ENCODE results near the gene PPP1R37. TPM values are rescaled to one million over a fixed set of nuclear protein-coding genes. Genes with fewer than 3 reads are reported as not detected.

The PPP1R37 gene
- total RNA-seq, 1 experiment from 2014 or later, result 33.6 TPM

DNA sequence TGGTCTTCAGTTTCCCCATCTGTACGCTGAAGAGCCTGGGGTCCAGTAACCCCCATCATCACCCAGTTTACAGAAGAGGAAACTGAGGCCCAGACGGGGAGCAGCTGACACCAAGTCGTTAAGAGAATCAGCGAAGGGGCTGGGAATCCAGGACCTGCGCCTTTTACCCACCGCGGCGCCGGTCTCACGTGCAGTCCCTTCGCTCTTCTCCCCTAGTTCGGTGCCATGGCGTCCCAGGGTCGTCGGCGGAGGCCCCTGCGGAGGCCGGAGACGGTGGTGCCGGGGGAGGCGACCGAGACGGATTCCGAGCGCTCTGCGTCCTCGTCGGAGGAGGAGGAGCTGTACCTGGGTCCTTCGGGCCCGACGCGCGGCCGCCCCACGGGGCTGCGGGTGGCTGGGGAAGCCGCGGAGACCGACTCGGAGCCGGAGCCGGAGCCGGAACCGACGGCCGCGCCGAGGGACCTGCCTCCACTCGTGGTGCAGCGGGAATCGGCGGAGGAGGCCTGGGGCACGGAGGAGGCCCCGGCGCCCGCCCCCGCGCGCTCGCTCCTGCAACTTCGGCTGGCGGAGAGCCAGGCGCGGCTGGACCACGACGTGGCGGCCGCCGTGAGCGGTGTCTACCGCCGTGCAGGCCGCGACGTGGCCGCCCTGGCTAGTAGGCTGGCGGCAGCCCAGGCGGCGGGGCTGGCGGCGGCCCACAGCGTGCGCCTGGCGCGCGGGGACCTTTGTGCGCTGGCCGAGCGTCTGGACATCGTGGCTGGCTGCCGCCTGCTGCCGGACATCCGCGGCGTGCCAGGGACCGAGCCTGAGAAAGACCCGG, 86.3 kb downstream of the PPP1R37 start:
- no peak overlapping the region for H3K18ac ChIP-seq (ENCODE audit: insufficient read length, low read depth, low read length)
- Mint-ChIP-seq H3K27me3 (ENCODE audit: low read depth) (peaks cover 3% of the 10 kb centered on the region), H3K4me3 (peak overlapping the region; percentile 91 to 93), H3K4me1 (peaks cover 0 to 10% of the 10 kb centered on the region in 2 experiments; a peak in 3 of 4 replicates), H3K36me3 (ENCODE audit: insufficient read depth in 1 of 3, low read depth in 3 of 3) (peaks cover 0 to 4% (median 2%) of the 10 kb centered on the region in 3 experiments; a peak in 2 of 7 replicates), H3K27ac (peak overlapping the region in 2 of 3 experiments; percentile 82 to 89; a peak in 2 of 7 replicates), H3K9me3 (no peaks in the 10 kb centered on the region)
- H3K23ac ChIP-seq (ENCODE audit: insufficient read length, low read depth, low read length), result no peak overlapping the region
- H3K4me2 ChIP-seq (ENCODE audit: insufficient read depth, insufficient read length, low read length), result peak overlapping the region; percentile 79
- TF ChIP-seq CTCF (conservative IDR thresholded peaks at IDR 0.05), result no peak
- no peak for DNase-seq
- H2BK5ac ChIP-seq (ENCODE audit: insufficient read length, low read length), result no peak overlapping the region
- no peak overlapping the region for H3K4ac ChIP-seq (ENCODE audit: low read depth, low read length)
- H4K5ac ChIP-seq (ENCODE audit: insufficient read length, low read depth, low read length), result no peak overlapping the region
- H2AFZ ChIP-seq (ENCODE audit: low read length), result no peak overlapping the region
- WGBS (ENCODE audit: extremely low coverage, insufficient read length, low lambda C conversion rate), result no CpG with 5 or more reads among the region's 97 CpGs
- no peak overlapping the region for H2BK20ac ChIP-seq (ENCODE audit: low read depth, low read length, poor library complexity, severe bottlenecking)
- no peak overlapping the region for H2BK12ac ChIP-seq (ENCODE audit: insufficient read length, low read depth, low read length)
- H3K79me2 ChIP-seq (ENCODE audit: insufficient read depth, low read length), result no peaks in the 10 kb centered on the region
- no peaks in the 10 kb centered on the region for H3K27me3 ChIP-seq (ENCODE audit: insufficient read depth, low read length)
- H3T11ph ChIP-seq (ENCODE audit: low read length), result no peak overlapping the region
- no peak overlapping the region for H3K56ac ChIP-seq (ENCODE audit: insufficient read length, low read depth, low read length)
- peak overlapping the region; percentile 26 for H3K9ac ChIP-seq (ENCODE audit: extremely low read depth, insufficient read length, low read length)
- peaks cover 13% of the 10 kb centered on the region for H3K23me2 ChIP-seq (ENCODE audit: insufficient read length, low read depth, low read length, poor library complexity, severe bottlenecking)
- no peaks in the 10 kb centered on the region for H3K4me1 ChIP-seq (ENCODE audit: insufficient read depth, low read length)
- no peak overlapping the region for H4K91ac ChIP-seq (ENCODE audit: insufficient read length, low read depth, low read length)
- no peaks in the 10 kb centered on the region for H3K79me1 ChIP-seq (ENCODE audit: insufficient read depth, low read depth, low read length, poor library complexity, severe bottlenecking)
- no peak overlapping the region for H2AK5ac ChIP-seq (ENCODE audit: insufficient read length, low read length)
- H4K8ac ChIP-seq (replicated peaks; ENCODE audit: insufficient read length, low read depth, low read length), result no peak overlapping the region
- H3K27ac ChIP-seq (ENCODE audit: insufficient read length, low read depth, low read length), result no peak overlapping the region
- no peak overlapping the region for H2BK120ac ChIP-seq (ENCODE audit: low read depth, low read length, poor library complexity, severe bottlenecking)
- no peak overlapping the region for H2BK15ac ChIP-seq (ENCODE audit: low read depth, low read length)
- no peaks in the 10 kb centered on the region for H3K9me3 ChIP-seq (ENCODE audit: control insufficient read depth, low read depth, low read length)
- no peak overlapping the region for H3K14ac ChIP-seq (ENCODE audit: insufficient read depth, low read length)
- no peaks in the 10 kb centered on the region for H4K20me1 ChIP-seq (ENCODE audit: control insufficient read depth, insufficient read depth, insufficient read length)

Measured in H9 (cell line).